GM18951 (cell line): Measurements from ENCODE around the gene ZRANB2.

Experiments used
- POLR2A ChIP-seq: IDR thresholded peaks from 4 replicates; pipeline ENCODE4 v1.6.1; 2011; ENCODE audit warnings: mild to moderate bottlenecking; ENCODE audit not compliant: insufficient read length, insufficient read depth; ENCODE audit errors: extremely low read depth
- in situ Hi-C: fragments of 300-500 bp; cut with MboI; formaldehyde crosslinking; loops from one replicate; pipeline ENCODE4 v1.12.0; 2022; ENCODE audit warnings: low sequenced_read_pairs, mixed read lengths, inconsistent platforms; ENCODE audit not compliant: unreplicated experiment

Gene ZRANB2

GRCh38 chr1:71033136-71033535 is 47.7 kb downstream of the ZRANB2 start:
- TF ChIP-seq POLR2A: no peak
- in situ Hi-C loops: loop anchor here (25.0 kb wide), 1 partner anchor 496 kb away; no protein-coding TSS in a partner anchor

GRCh38 chr1:71031426-71031825 is 49.4 kb downstream of the ZRANB2 start:
- no peak for TF ChIP-seq POLR2A
- in situ Hi-C loops: loop anchor here (25.0 kb wide), 1 partner anchor 494 kb away; no protein-coding TSS in a partner anchor

- no peak for TF ChIP-seq POLR2A
- in situ Hi-C loops: loop anchor here (25.0 kb wide), 1 partner anchor 493 kb away; no protein-coding TSS in a partner anchor
Measured at GRCh38 chr1:71030026-71030425, 50.8 kb downstream of the ZRANB2 start.

GRCh38 chr1:71028981-71029380 is 51.9 kb downstream of the ZRANB2 start:
- in situ Hi-C loops: loop anchor here (25.0 kb wide), 1 partner anchor 492 kb away; no protein-coding TSS in a partner anchor

GRCh38 chr1:71027991-71028390 is 52.8 kb downstream of the ZRANB2 start:
- no peak for TF ChIP-seq POLR2A
- in situ Hi-C loops: loop anchor here (25.0 kb wide), 1 partner anchor 491 kb away; no protein-coding TSS in a partner anchor

More at GRCh38 chr1:71028981-71029380, 51.9 kb downstream of the ZRANB2 start:
- no peak for TF ChIP-seq POLR2A

GRCh38 chr1:71026093-71026492 is 54.7 kb downstream of the ZRANB2 start:
- TF ChIP-seq POLR2A: no peak

GRCh38 chr1:71023515-71023914 is 57.3 kb downstream of the ZRANB2 start:
- TF ChIP-seq POLR2A: no peak
- in situ Hi-C loops: no loop called here

More at GRCh38 chr1:71026093-71026492, 54.7 kb downstream of the ZRANB2 start:
- in situ Hi-C loops: loop anchor here (25.0 kb wide), 1 partner anchor 489 kb away; no protein-coding TSS in a partner anchor

- in situ Hi-C loops: no loop called here
- TF ChIP-seq POLR2A: no peak
Measured at GRCh38 chr1:71019233-71019969, 61.4 kb downstream of the ZRANB2 start.

GRCh38 chr1:71018791-71019190 is 62.0 kb downstream of the ZRANB2 start:
- no peak for TF ChIP-seq POLR2A
- in situ Hi-C loops: no loop called here

GRCh38 chr1:71015745-71016144 is 65.1 kb downstream of the ZRANB2 start:
- in situ Hi-C loops: no loop called here
- no peak for TF ChIP-seq POLR2A

GRCh38 chr1:71014178-71014579 is 66.7 kb downstream of the ZRANB2 start:
- TF ChIP-seq POLR2A: no peak
- in situ Hi-C loops: no loop called here
